ENCODE data around the gene EPB41L1.

EPB41L1 gene

GRCh38 chr20:36277546-36277945 lies 123.0 kb downstream of the EPB41L1 start:
- no peaks in the 10 kb centered on the region for H3K36me3 ChIP-seq (ENCODE audit: control insufficient read depth, insufficient read depth, low read length)
- H3K27ac ChIP-seq (ENCODE audit: low read depth, low read length): no peak overlapping the region
- peaks cover 3% of the 10 kb centered on the region for H3K27me3 ChIP-seq (ENCODE audit: control insufficient read depth, insufficient read depth, low read length)
- no peak overlapping the region for H3K4me3 ChIP-seq (ENCODE audit: low read length)
- no peaks in the 10 kb centered on the region for H3K4me1 ChIP-seq (ENCODE audit: control insufficient read depth, insufficient read depth, low read length)
- H3K9ac ChIP-seq (ENCODE audit: low read length): no peak overlapping the region

DNA sequence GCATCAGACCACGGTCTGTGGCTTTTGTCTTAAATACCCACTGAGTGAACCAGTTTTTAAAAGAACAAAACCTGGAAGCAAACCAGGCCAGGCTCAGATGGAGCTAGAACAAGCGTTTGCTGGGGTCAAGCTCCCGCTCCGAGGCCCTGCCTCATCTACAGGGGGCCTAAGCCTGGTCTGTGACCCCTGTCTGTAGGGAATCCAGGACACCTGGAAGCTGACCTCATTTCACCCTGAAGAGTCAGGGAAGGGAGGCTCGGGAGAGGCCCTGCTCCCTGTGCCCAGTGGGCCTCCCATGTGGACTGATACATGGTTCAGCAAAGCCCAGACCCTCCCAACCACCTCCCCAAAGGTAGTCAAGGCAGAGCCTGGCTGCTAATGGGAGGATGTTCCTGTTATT lies 124.8 kb downstream of the EPB41L1 start:
- Histone ChIP-seq H3K4me1 (ENCODE audit: control insufficient read depth, insufficient read depth, low read length) (no peaks in the 10 kb centered on the region), H3K27me3 (ENCODE audit: control insufficient read depth, insufficient read depth, low read length) (no peaks in the 10 kb centered on the region), H3K9ac (ENCODE audit: low read length) (no peak overlapping the region), H3K36me3 (ENCODE audit: control insufficient read depth, insufficient read depth, low read length) (no peaks in the 10 kb centered on the region), H3K4me3 (ENCODE audit: low read length) (no peak overlapping the region), H3K27ac (ENCODE audit: low read depth, low read length) (no peak overlapping the region)

DNA sequence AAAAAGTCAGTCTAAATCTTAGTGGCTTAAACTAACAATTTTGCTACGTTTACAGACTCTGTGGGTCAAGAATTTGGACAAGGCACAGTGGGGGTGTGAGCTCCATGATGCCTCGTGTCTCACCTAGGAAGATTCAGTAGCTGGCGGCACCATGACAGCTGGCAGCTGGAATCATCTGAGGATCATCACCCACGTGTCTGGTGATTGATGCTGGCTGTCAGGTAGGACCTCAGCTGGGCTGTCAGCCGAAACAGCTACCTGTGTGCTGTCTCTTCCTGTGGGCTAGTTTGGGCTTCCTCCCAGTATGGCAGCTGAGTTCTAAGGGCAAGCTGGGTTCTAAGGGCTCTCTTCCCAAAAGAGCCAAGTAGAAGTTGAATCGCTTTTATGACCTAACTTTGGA lies 125.2 kb downstream of the EPB41L1 start:
- Histone ChIP-seq H3K27ac (ENCODE audit: low read depth, low read length) (no peak overlapping the region), H3K36me3 (ENCODE audit: control insufficient read depth, insufficient read depth, low read length) (no peaks in the 10 kb centered on the region), H3K9ac (ENCODE audit: low read length) (no peak overlapping the region), H3K27me3 (ENCODE audit: control insufficient read depth, insufficient read depth, low read length) (no peaks in the 10 kb centered on the region), H3K4me1 (ENCODE audit: control insufficient read depth, insufficient read depth, low read length) (no peaks in the 10 kb centered on the region), H3K4me3 (ENCODE audit: low read length) (no peak overlapping the region)

- Histone ChIP-seq H3K27ac (ENCODE audit: low read depth, low read length) (no peak overlapping the region), H3K9ac (ENCODE audit: low read length) (no peak overlapping the region), H3K27me3 (ENCODE audit: control insufficient read depth, insufficient read depth, low read length) (no peaks in the 10 kb centered on the region), H3K4me3 (ENCODE audit: low read length) (no peak overlapping the region), H3K36me3 (ENCODE audit: control insufficient read depth, insufficient read depth, low read length) (no peaks in the 10 kb centered on the region), H3K4me1 (ENCODE audit: control insufficient read depth, insufficient read depth, low read length) (no peaks in the 10 kb centered on the region)
Measured at GRCh38 chr20:36281785-36282380, 127.3 kb downstream of the EPB41L1 start.
